Stimulated activated CD4-positive, alpha-beta T cell treated with anti-CD3 and anti-CD28 coated beads, Interleukin-15, amount 100 ng/mL, for 48 hours (primary cell): Measurements from ENCODE around the gene SAP30BP.

Source experiments
- DNase-seq, 2 donors: peaks; one replicate each; pipeline ENCODE4 v3.0.0-alpha.2; 2020; ENCODE audit warnings: low read depth in 2 of 2

The SAP30BP gene

DNA sequence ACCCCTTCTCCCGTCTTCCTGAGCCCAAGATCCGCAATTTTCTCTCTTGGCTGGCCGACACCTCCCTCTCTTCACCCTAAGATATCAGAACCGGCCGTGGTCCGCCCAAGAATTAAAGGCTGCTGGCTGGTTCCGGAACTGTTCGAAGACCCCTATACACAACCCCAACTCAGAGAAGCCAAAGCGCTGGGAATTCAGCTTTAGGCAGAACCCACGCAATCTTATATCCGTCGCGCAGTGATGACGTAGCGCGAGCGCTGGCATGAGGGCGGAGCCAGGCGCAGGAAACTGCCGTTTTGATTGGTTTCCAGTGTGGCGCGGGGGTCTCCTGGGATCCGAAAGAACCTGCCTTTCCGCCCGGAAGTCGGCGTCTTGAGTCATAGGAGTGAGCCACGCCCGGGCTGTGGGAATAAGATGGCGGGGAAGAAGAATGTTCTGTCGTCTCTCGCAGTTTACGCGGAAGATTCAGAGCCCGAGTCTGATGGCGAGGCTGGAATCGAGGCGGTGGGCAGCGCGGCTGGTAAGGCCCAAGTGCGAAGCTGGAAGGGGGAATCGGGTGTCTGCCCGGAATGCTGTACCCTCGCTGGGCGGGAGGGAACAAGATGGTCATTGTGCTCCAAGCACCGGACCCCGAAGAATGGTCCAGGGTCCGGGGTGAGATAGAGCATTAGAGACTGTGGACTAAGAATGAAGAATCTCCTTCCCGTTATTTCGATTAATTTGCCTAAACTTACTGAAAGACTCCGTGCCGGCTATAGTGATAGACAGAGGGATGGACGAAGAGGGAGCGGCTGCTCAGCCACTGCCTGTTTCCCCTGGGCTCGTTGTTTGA lies at the start of gene SAP30BP, which contains the start of gene RECQL5:
Gene SAP30BP (plus strand): TSS at position 380 of the 832 bp plus-strand sequence. CDS start 35 bp downstream, at position 415.
Gene RECQL5 (minus strand): TSS at position 196 of the 832 bp plus-strand sequence. CDS start 597 bp downstream, outside the sequence.
- DNase-seq: peak; percentile 96 to 97

DNA sequence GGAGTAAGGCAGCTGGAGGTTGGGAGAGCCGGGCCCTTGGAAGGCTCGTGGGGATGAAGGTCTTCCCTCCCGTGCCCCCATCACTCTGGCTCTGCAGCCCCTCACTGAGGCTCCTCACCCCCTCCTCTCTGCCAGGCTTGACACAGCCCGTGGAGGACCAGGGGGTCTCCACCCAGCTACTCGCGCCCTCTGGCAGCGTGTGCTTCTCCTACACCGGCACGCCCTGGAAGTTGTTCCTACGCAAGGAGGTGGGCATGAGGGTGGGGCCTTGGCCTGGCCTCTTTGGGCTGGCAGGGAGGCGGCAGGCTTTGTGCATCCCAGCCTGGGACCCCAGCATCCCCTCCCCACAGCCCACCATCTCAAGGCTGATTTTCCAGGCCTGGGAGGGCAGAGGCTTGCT lies 49.5 kb upstream of the SAP30BP start:
- DNase-seq: no peak

DNA sequence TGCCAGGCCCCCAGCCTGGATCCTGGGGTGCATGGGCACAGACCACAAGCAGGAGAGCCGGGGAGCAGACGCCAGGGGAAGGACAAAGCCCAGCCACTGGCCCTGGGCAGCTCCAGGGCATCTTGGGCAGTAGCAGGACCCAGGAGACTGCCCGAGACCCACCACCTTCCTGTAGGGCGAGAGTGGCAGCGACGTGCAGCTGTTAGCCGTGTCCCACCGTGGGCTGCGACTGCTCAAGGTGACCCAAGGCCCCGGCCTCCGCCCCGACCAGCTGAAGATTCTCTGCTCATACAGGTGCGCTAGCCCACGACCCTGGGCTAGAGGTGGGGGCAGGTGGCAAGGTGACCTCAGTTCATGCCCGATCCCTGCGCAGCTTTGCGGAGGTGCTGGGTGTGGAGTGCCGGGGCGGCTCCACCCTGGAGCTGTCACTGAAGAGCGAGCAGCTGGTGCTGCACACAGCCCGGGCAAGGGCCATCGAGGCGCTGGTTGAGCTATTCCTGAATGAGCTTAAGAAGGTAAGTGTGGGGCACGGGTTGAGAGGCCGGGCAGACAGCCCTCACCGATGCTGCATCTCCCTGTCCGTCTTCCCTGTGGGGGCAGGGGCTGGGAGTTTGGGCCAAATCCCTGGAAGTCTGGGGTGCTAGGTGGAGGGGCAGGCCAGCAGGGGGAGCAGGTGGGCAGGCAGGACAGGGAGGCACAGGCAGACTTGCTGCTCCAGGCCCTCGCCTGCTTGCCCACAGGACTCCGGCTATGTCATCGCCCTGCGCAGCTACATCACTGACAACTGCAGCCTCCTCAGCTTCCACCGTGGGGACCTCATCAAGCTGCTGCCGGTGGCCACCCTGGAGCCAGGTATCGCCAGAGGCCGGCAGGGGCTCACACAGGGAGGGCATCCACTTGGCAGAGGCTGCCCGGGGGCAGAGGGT lies 47.4 kb upstream of the SAP30BP start:
- no peak for DNase-seq

DNA sequence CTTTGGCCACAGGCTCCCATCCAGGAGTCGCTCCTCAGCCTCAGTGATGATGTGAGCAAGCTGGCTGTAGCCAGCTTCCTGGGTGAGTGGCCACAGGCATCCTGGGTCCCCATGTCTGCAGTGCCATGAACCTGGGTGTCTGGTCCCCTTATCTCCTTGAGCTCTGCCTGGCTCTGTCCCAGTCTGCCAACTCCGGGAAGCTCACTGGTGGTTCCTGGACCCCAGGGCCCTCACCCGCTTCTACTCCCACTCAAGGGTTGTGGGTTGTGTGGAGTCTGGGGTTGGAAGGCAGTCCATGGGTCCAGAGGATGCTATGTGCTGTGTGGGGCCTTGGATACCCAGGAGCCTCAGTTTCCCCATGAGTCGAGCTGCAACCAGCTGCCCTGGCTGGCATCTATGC lies 45.6 kb upstream of the SAP30BP start:
- no peak for DNase-seq

DNA sequence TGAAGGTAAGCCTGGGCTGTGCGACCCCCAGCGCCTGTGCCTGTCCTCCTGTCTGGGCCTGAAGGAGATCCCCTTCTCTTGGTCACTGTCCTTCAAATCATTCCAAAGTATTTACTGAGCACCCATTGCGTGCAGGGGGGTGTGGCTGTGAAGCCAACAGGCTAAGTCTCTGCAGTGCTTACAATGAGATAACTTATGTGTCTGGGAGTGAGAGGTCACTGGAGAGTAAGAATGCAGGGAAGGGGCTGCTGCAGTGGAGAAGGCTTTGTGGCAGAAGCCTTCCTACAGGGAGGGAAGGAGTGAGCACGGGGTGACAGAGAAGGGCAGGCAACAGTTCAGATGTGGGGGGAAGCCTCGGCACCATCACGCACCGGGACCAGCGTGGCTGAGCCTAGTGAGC lies 45.1 kb upstream of the SAP30BP start:
- DNase-seq: no peak

DNA sequence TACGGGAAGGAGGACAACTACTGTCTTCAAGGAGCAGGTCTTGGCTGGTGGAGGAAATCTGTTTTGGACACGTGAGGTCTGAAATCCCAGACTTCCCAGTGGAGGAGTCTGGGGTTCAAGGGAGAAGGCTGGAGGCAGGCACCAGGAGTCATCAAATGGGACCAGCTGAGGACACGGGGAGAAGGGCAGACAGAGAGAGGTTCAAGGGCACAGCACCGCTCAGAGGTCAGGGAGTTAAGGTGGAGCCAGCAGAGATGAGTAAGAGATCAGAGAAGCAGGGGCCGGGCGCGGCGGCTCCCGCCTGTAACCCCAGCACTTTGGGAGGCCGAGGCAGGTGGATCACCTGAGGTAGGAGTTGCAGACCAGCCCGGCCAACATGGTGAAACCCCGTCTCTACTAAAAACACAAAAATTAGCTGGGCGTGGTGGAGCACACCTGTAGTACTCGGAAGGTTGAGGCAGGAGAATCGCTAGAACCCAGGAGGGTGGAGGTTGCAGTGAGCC lies 44.3 kb upstream of the SAP30BP start:
- DNase-seq: no peak

DNA sequence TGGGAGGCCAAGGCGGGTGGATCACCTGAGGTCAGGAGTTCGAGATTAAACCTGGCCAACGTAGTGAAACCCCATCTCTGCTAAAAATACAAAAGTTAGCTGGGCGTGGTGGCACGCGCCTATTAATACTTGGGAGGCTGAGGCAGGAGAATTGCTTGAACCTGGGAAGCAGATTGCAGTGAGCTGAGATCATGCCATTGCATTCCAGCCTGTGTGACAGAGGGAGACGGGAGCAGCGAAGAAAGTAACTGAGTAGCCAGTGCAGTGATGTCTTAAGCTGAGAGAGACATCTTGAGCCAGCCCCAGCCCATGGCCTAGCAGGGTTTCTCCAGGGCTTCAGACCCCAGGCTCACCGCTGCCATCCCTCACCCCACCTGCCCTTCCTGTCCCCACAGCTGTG lies 43.8 kb upstream of the SAP30BP start:
- no peak for DNase-seq

DNA sequence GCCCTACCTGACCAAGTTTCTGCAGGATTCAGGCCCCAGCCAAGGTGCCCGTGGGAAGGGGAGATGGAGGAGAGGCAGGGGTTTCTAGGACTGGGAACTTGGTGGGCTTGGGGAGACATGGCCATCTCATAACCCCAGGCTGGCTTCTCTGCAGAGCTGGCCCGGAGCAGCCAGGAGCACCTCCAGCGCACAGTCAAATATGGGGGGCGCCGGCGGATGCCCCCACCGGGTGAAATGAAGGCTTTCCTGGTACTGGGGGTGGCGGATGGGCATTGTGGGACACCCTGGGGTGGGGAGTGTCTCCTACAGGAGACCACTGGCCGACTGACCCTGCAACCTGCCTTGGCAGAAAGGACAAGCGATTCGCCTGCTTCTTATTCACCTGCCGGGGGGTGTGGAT lies 43.1 kb upstream of the SAP30BP start:
- DNase-seq: no peak

DNA sequence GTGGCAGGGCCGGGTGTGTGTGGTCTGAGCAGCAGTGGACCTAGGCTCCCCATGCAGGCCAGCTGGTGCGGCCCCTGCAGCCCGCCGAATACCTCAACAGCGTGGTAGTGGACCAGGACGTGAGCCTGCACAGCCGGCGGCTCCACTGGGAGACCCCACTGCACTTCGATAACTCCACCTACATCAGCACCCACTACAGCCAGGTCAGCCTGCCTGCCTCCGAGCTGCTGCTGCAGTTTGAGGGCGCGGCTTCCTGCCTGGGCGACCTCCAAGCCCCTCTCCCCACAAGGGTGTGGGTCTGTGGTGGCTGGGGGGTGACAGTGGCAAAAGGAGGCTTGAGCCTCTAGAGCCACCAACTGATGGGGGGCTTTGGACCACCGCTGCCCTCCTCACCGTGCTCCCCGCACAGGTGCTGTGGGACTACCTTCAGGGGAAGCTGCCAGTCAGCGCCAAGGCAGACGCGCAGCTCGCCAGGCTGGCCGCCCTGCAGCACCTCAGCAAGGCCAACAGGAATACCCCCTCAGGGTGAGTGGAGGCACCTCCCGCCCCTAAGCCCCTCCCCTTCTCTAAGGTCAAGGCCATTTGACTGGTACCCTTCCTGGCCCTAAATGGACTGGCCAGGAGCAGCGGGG lies 42.3 kb upstream of the SAP30BP start:
- no peak for DNase-seq

DNA sequence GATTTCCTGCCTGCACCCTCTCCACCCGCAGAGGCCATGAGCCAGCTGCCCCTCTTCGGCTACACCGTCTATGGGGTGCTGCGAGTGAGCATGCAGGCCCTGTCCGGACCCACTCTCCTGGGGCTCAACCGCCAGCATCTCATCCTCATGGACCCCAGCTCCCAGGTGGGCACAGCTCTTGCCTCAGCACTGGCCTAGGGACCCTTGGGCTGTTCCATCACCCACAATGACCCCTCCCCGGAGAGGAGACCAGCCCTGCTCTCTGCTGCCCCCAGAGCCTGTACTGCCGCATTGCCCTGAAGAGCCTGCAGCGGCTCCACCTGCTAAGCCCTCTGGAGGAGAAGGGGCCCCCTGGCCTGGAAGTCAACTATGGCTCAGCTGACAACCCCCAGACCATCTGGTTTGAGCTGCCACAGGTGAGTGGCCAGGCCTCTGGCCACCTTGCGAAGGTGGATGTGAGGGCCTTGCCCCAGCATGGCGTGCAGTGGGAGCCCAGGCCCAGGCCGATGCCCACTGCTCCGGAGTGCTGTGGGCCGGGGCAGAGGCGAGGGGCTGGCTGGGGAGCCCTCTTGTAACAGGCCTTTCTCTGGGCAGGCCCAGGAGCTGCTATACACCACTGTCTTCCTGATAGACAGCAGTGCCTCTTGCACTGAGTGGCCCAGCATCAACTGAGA lies 41.2 kb upstream of the SAP30BP start:
- no peak for DNase-seq

DNA sequence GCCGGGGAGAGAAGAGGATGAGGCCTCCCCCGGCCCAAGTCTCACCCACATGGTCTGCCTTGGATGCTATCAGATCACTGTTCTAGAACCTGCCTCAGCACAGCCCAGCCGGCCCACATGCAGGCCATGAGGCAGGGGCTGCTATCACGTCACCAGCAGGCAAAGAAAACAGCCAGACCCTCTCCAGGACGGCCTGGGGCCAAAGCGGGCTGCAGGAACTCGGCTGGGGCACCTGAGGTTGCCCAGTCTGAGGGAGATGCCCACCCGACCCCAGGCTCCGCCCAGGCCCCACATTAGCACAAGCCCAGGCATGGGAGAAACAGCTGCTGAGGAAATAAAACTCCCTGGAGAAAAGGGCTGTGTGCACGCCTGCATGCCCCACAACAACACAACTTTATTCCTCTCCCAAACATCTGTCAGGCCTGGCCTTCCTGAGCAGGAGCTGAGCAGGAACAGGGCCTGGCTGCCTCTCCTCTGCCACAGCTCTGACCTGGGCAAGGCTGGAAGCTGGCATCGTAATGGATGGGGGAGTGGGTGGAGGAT lies 40.6 kb upstream of the SAP30BP start:
- no peak for DNase-seq

DNA sequence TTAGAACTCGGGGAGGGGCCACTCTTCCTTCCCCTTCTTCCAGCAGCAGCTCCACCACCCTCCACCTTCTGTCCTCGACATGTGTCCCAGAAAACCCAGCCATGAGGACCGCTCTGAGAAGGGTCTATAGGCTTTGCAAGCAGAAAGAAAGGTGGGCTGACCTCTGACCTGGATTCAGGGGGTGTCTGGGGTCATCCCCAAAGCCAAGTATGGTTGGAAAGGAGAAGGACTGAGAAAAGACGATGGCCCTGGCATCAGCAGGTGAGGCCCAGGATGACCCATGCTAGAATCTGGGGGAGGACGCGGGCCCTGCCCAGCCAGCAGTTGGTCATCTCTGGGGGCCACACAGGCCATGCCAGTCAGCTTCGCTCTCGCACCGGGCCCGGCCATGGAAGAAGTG lies 40.0 kb upstream of the SAP30BP start:
- DNase-seq: no peak

DNA sequence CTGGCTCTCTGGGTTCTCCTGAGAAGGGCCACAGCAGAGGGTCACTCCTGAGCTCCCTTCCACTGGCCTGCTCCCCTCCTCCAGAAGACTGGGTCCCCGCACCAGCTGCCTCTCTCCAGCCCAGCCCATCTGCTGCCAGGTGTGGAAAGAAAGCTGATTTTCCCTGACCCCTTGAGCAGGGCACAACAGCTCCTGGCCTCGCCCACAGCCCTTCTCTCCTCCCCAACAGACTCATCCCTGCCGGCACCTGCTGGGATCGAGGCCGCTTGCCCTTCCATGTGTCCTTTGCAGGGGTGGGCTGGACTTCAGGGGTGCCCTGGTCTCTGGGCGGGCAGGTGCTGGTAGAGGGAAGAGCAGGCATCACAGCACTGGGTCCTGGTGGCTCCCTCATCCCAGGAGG lies 38.7 kb upstream of the SAP30BP start:
- DNase-seq: no peak

DNA sequence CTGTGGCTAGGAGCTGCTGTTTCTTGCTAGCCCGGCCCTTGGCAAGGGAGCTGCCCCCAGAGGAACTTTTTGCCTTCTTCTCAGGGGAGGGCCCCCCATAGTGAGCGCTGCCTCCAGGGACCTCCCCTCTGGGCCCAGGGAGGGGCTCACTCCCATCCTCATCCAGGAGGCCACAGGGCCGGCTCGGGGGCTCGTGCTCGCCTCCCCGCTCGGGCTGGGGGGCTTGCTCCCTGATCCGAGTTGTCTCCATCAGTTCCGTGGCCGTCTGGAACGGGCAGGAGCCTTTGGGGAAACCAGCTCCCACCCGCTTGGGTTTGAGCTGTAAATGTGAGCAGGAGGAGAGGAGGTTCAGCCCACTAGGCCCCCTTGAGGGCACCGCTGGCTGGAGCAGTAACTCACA lies 38.0 kb upstream of the SAP30BP start:
- DNase-seq: no peak

DNA sequence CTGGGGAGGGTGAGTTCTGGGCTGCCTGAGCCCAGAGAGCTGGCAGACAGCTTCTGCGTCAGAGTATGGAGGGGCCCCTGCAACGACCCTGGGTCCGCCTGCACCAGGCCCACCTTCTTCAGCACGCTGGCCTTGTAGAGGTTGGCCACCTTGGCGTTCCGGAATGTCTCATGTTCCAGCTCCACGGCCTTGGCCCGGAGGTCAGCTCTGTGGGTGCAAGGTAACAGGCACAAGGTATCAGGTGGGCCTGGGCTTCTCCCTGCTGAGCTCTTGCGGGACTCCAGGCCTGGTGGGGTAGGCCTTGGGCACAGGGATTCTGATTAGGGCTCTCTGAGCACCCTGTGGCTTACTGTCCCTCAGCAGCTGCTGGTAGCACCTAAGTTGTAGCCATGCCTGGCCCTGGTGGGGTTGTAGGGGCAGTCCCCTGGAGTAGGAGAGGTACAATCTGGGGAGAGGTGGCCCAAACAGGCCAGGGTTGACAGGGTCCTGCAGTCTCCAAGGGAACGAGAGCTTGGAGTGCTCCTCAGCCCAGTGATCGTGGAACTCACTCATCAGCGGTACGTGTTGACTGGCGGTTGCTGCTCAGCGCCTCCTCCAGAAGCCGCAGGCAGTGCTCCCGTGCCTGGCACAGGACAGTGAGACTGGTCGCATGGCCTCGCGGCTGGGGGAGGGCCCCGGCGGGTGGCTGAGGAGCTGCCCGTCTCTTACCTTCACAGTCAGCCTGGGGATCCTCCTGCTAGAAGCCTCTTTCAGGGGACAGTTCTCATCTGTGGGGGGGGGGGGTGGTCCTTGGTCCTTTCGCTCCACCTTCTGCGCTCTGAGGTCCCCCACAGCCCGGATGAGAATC lies 36.8 kb upstream of the SAP30BP start:
- no peak for DNase-seq

DNA sequence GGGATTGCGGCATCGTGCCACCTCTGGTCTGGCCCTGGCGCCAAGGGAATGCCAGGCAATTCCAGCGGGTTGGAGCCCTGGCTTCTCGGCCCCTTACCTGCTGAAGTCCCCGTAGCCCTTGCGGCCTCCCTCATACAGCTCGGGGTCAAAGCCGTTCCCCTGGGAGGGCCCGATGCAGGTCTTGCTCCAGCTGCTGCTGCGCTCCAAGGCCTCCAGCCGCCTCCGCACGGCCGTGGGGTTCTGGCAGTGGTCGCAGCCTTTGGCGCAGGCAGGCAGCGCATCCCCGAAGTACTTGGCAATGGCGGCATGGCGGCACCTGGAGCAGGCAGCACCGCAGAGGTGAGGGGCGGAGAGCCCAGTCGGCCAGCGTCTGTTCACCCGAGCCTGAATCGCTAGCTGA lies 35.8 kb upstream of the SAP30BP start:
- DNase-seq: no peak

DNA sequence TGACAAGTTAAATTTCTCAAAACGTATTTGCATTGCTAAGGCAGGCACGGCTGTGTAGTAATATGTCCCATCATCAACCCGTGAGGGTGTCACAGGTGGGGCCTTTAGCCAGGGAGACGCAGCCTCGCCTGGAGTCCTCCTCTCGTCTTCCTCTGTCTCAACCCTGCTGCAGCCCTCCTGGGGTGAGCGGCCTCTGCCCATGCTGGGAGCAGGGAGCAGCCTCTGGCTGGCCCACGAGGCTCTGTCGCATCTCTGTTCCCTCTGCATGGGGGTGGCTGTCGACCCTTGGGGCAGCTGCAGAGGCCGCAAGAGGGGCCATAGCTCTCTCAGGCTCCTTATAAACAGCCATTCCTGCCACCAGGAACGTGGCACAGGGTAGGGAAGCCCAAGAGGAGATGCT lies 34.7 kb upstream of the SAP30BP start:
- DNase-seq: no peak

DNA sequence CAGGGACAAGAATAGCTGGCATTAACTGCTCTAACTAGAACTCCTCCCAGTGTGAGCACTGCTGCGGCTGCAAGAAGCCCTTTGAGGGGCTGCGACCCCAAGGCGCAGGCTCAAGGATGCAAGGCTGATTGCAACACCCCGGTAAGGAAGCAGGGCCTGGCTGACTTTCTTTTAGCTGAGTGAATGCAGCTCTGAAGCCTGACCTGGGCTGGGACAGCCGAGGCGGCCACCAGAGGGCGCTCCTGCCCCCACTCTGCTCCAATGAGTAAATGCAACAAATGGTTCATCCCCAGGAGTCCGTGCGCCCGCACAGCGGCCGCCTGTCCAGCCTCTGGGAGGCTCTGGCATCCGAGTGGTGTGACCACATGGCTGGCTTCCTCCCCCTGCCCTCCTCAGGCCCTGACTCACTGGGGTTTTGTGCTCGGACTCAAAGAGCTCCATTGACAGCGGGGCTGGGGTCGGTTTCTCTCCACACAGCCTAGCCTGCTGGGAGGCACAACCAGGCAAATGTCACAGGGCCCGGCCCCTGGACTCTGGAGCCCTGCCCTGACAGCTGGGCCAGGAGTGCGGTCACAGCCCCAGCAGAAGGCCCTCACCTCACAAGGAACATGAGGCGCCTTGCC lies 34.2 kb upstream of the SAP30BP start, which contains the start of gene SMIM5:
Gene SMIM5 (plus strand): TSS at position 572 of the 623 bp plus-strand sequence. CDS start 6,768 bp downstream, outside the sequence.
- peak; percentile 62 to 78 for DNase-seq
